ENCODE measurements around the gene PCBD1. TPM values are rescaled to one million over a fixed set of nuclear protein-coding genes. Genes with fewer than 3 reads are reported as not detected.

The PCBD1 gene
- polyA plus RNA-seq, 1 experiment, result 63.7 TPM

DNA sequence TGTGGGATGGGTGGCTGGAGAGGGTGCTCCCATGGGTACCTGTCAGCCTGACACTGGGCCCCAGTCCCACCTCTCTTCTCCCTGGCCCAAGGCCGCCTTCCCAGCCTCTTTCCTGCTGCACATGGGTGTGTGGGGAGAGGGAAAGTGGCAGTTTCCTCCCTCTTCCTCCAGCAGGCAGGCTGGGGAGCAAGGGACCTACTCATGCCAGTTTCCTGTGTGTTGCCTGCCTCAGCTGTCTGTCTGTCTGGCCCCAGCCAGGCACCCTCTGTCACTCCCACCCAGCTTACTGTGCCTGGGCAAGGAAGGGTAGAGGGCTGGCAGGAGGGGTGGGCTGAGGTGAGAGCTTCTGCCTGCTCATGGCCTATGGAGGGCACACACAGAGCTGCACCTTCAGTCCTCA lies 46.3 kb upstream of the PCBD1 start:
- POLR2A ChIA-PET, result no interaction called here
- no peak for TF ChIP-seq CTCF (IDR thresholded peaks at IDR 0.05; ENCODE audit: insufficient read depth, low read depth, low read length)
- no peaks in the 10 kb centered on the region for H3K36me3 ChIP-seq (ENCODE audit: control insufficient read depth, insufficient read depth, low read length)
- CTCF ChIA-PET, result interaction anchor here (8.8 kb wide), 1 partner anchor 9 kb away, joined by 45 read pairs; no protein-coding TSS in a partner anchor
- H3K27me3 ChIP-seq (ENCODE audit: control insufficient read depth, insufficient read depth, low read length), result peaks cover 22% of the 10 kb centered on the region
- no peak overlapping the region for H3K4me3 ChIP-seq (ENCODE audit: low read depth, low read length)
- no peak for DNase-seq (ENCODE audit: low read depth)

- no peak for DNase-seq (ENCODE audit: low read depth)
- peaks cover 14% of the 10 kb centered on the region for H3K27me3 ChIP-seq (ENCODE audit: control insufficient read depth, insufficient read depth, low read length)
- no peaks in the 10 kb centered on the region for H3K36me3 ChIP-seq (ENCODE audit: control insufficient read depth, insufficient read depth, low read length)
- no peak for TF ChIP-seq CTCF (IDR thresholded peaks at IDR 0.05; ENCODE audit: insufficient read depth, low read depth, low read length)
- ChIA-PET POLR2A (no interaction called here), CTCF (interaction anchor here (0.9 to 1.4 kb wide), 3 partner anchors 9 to 337 kb away, joined by 3 to 9 read pairs (median 4); no protein-coding TSS in a partner anchor)
- no peak overlapping the region for H3K4me3 ChIP-seq (ENCODE audit: low read depth, low read length)
These were observed 44.2 kb upstream of the PCBD1 start for GRCh38 chr10:70932392-70933196.

GRCh38 chr10:70931168-70931815 lies 42.9 kb upstream of the PCBD1 start:
- no peak for DNase-seq (ENCODE audit: low read depth)
- peaks cover 14% of the 10 kb centered on the region for H3K27me3 ChIP-seq (ENCODE audit: control insufficient read depth, insufficient read depth, low read length)
- ChIA-PET POLR2A (no interaction called here), CTCF (interaction anchor here (0.6 to 1.4 kb wide), 4 partner anchors 8 to 516 kb away, joined by 3 to 9 read pairs (median 4); no protein-coding TSS in a partner anchor)
- no peaks in the 10 kb centered on the region for H3K36me3 ChIP-seq (ENCODE audit: control insufficient read depth, insufficient read depth, low read length)
- H3K4me3 ChIP-seq (ENCODE audit: low read depth, low read length), result no peak overlapping the region
- no peak for TF ChIP-seq CTCF (IDR thresholded peaks at IDR 0.05; ENCODE audit: insufficient read depth, low read depth, low read length)

- CTCF ChIA-PET, result interaction anchor here (0.6 to 0.9 kb wide), 2 partner anchors 27 to 515 kb away, joined by 3 read pairs; no protein-coding TSS in a partner anchor
- Histone ChIP-seq H3K27me3 (ENCODE audit: control insufficient read depth, insufficient read depth, low read length) (peaks cover 14% of the 10 kb centered on the region), H3K36me3 (ENCODE audit: control insufficient read depth, insufficient read depth, low read length) (no peaks in the 10 kb centered on the region), H3K4me3 (ENCODE audit: low read depth, low read length) (no peak overlapping the region)
- POLR2A ChIA-PET, result no interaction called here
- TF ChIP-seq CTCF (IDR thresholded peaks at IDR 0.05; ENCODE audit: insufficient read depth, low read depth, low read length), result no peak
- DNase-seq (ENCODE audit: low read depth), result no peak
These were observed 42.1 kb upstream of the PCBD1 start for GRCh38 chr10:70930263-70931000.

- POLR2A ChIA-PET, result no interaction called here
- Histone ChIP-seq H3K27me3 (ENCODE audit: control insufficient read depth, insufficient read depth, low read length) (peaks cover 8% of the 10 kb centered on the region), H3K4me3 (ENCODE audit: low read depth, low read length) (no peak overlapping the region), H3K36me3 (ENCODE audit: control insufficient read depth, insufficient read depth, low read length) (no peaks in the 10 kb centered on the region)
- TF ChIP-seq CTCF (IDR thresholded peaks at IDR 0.05; ENCODE audit: insufficient read depth, low read depth, low read length), result no peak
- CTCF ChIA-PET, result interaction anchor here (1.0 to 1.9 kb wide), 2 partner anchors 12 to 25 kb away, joined by 3 to 5 read pairs; no protein-coding TSS in a partner anchor
- no peak for DNase-seq (ENCODE audit: low read depth)
These were observed 39.8 kb upstream of the PCBD1 start for GRCh38 chr10:70928140-70928539.

All from BJ (cell line).